GM18499 (cell line): ENCODE measurements around the gene SYT1.

Experiments
- ATAC-seq: cut with Tn5 transposase; IDR thresholded peaks from one replicate; pipeline ENCODE4 v1.9.1; 2021; ENCODE audit warnings: moderate number of reproducible peaks; ENCODE audit not compliant: insufficient read depth, unreplicated experiment

The SYT1 gene

GRCh38 chr12:78888568-78888967 lies 24.0 kb downstream of the SYT1 start:
- ATAC-seq: peak; percentile 96

GRCh38 chr12:78891646-78892353 lies 27.2 kb downstream of the SYT1 start:
- no peak for ATAC-seq

GRCh38 chr12:78898416-78898815 lies 33.8 kb downstream of the SYT1 start:
- ATAC-seq: no peak

- ATAC-seq: no peak
Observed at GRCh38 chr12:78914859-78915331, 50.3 kb downstream of the SYT1 start.

GRCh38 chr12:78916845-78917480 lies 52.4 kb downstream of the SYT1 start:
- no peak for ATAC-seq

- ATAC-seq: no peak
Observed at GRCh38 chr12:78917513-78917912, 52.9 kb downstream of the SYT1 start.

- ATAC-seq: no peak
Observed at GRCh38 chr12:78918268-78918667, 53.7 kb downstream of the SYT1 start.

GRCh38 chr12:78928200-78929074 lies 63.9 kb downstream of the SYT1 start:
- no peak for ATAC-seq

- no peak for ATAC-seq
Observed at GRCh38 chr12:78929075-78929418, 64.5 kb downstream of the SYT1 start.

GRCh38 chr12:78931466-78931990 lies 67.0 kb downstream of the SYT1 start:
- no peak for ATAC-seq

GRCh38 chr12:78933014-78933413 lies 68.4 kb downstream of the SYT1 start:
- ATAC-seq: no peak

- no peak for ATAC-seq
Observed at GRCh38 chr12:78938341-78939084, 73.9 kb downstream of the SYT1 start.

GRCh38 chr12:78949532-78949931 lies 85.0 kb downstream of the SYT1 start:
- ATAC-seq: no peak

GRCh38 chr12:78951803-78952551 lies 87.4 kb downstream of the SYT1 start:
- ATAC-seq: no peak

GRCh38 chr12:78952552-78952929 lies 88.0 kb downstream of the SYT1 start:
- no peak for ATAC-seq

- ATAC-seq: no peak
Observed at GRCh38 chr12:78958941-78959340, 94.4 kb downstream of the SYT1 start.

GRCh38 chr12:78959556-78959955 lies 95.0 kb downstream of the SYT1 start:
- no peak for ATAC-seq

GRCh38 chr12:78961171-78961570 lies 96.6 kb downstream of the SYT1 start:
- no peak for ATAC-seq

- ATAC-seq: no peak
Observed at GRCh38 chr12:78963439-78964227, 99.1 kb downstream of the SYT1 start.
